GM23248 (cell line): Measurements from ENCODE around the gene TROAP.

Experiments used
- EZH2 ChIP-seq: fragments of 200-600 bp; sonication (generic); IDR thresholded peaks from 2 replicates; pipeline ENCODE4 v1.6.1; 2018; ENCODE audit warnings: antibody characterized with exemption, mild to moderate bottlenecking; ENCODE audit not compliant: insufficient read depth, poor library complexity, severe bottlenecking
- EZH2phosphoT487 ChIP-seq: fragments of 200-600 bp; sonication (generic); IDR thresholded peaks from 2 replicates; pipeline ENCODE4 v1.6.1; 2018; ENCODE audit warnings: antibody characterized with exemption, moderate library complexity, mild to moderate bottlenecking, low read depth; ENCODE audit not compliant: insufficient read depth

- TF ChIP-seq EZH2 (no peak), EZH2phosphoT487 (no peak)
These were observed 48.5 kb upstream of the TROAP start for GRCh38 chr12:49274396-49275069.
